ENCODE measurements around the gene FHIT.

The FHIT gene

GRCh38 chr3:59782664-59783063 is 1468.6 kb downstream of the FHIT start:
- H3K4me1 ChIP-seq (ENCODE audit: low read length), result peaks cover 21% of the 10 kb centered on the region
- TF ChIP-seq CTCF (IDR thresholded peaks at IDR 0.05; ENCODE audit: low read depth, low read length) (no peak), EZH2phosphoT487 (IDR thresholded peaks at IDR 0.05; ENCODE audit: low read depth) (no peak)
- no peak overlapping the region for H3K27ac ChIP-seq (ENCODE audit: low read length)
- H3K4me3 ChIP-seq (ENCODE audit: low read length), result no peak overlapping the region
- no peak overlapping the region for H2AFZ ChIP-seq (ENCODE audit: low read depth, low read length)
- no peaks in the 10 kb centered on the region for H4K20me1 ChIP-seq (ENCODE audit: insufficient read depth, low read length)
- H3K27me3 ChIP-seq (ENCODE audit: low read depth, low read length), result no peaks in the 10 kb centered on the region
- H3K79me2 ChIP-seq (ENCODE audit: low read length), result no peaks in the 10 kb centered on the region
- H3K4me2 ChIP-seq (ENCODE audit: low read length), result no peak overlapping the region
- H3K9me3 ChIP-seq (ENCODE audit: insufficient read depth, low read length), result no peaks in the 10 kb centered on the region
- H3K9ac ChIP-seq (ENCODE audit: low read length), result no peak overlapping the region
- no peaks in the 10 kb centered on the region for H3K36me3 ChIP-seq (replicated peaks; ENCODE audit: low read depth, low read length)

DNA sequence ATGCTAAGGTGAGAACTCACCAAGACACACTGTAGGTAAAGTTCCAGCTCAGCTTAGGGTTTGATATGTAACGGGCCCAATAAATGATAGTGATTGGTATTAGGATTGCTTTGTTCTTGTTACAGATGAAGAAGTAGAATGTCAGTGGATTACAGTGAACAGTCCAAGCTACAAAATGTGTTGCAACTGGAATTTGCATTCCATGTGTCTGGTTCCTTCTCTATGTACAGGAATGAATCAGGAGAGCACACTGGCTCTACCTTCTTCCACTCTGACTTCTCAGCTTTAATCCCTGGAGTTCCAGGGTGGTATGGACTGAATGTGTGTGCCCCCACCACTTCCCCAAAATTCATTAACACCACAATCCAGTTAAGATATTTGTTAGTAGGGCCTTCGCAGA is 1471.0 kb downstream of the FHIT start:
- no peak overlapping the region for H3K27ac ChIP-seq (ENCODE audit: low read length)
- H3K36me3 ChIP-seq (replicated peaks; ENCODE audit: low read depth, low read length), result no peaks in the 10 kb centered on the region
- no peaks in the 10 kb centered on the region for H4K20me1 ChIP-seq (ENCODE audit: insufficient read depth, low read length)
- H3K9me3 ChIP-seq (ENCODE audit: insufficient read depth, low read length), result no peaks in the 10 kb centered on the region
- no peak overlapping the region for H3K9ac ChIP-seq (ENCODE audit: low read length)
- H3K27me3 ChIP-seq (ENCODE audit: low read depth, low read length), result no peaks in the 10 kb centered on the region
- no peak for TF ChIP-seq EZH2phosphoT487 (IDR thresholded peaks at IDR 0.05; ENCODE audit: low read depth)
- TF ChIP-seq CTCF (IDR thresholded peaks at IDR 0.05; ENCODE audit: low read depth, low read length), result no peak
- no peak overlapping the region for H3K4me3 ChIP-seq (ENCODE audit: low read length)
- no peak overlapping the region for H2AFZ ChIP-seq (ENCODE audit: low read depth, low read length)
- H3K79me2 ChIP-seq (ENCODE audit: low read length), result no peaks in the 10 kb centered on the region
- peaks cover 27% of the 10 kb centered on the region for H3K4me1 ChIP-seq (ENCODE audit: low read length)
- H3K4me2 ChIP-seq (ENCODE audit: low read length), result no peak overlapping the region

DNA sequence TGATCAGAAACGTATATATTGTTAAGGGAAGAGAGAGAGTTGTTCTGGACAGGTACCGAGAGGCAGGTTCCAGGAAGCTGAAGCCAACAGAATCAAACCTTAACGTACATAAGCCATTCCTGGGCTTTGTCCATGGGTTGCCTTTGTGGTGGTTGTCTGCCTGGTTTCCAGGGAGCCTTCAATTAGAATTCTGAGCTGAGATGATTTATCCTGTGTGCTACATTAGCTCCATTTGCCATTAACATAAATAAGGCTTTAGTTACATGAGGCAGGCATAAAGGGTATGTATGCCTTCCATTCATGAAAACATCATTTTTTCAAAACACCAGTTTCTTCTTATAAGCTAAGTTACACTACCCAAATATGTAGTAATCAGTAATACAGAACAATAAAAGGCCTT is 1472.0 kb downstream of the FHIT start:
- no peaks in the 10 kb centered on the region for H3K9me3 ChIP-seq (ENCODE audit: insufficient read depth, low read length)
- no peak overlapping the region for H2AFZ ChIP-seq (ENCODE audit: low read depth, low read length)
- no peak overlapping the region for H3K27ac ChIP-seq (ENCODE audit: low read length)
- H3K4me2 ChIP-seq (ENCODE audit: low read length), result no peak overlapping the region
- no peaks in the 10 kb centered on the region for H3K36me3 ChIP-seq (replicated peaks; ENCODE audit: low read depth, low read length)
- H4K20me1 ChIP-seq (ENCODE audit: insufficient read depth, low read length), result no peaks in the 10 kb centered on the region
- no peak overlapping the region for H3K4me3 ChIP-seq (ENCODE audit: low read length)
- H3K9ac ChIP-seq (ENCODE audit: low read length), result no peak overlapping the region
- peaks cover 24% of the 10 kb centered on the region for H3K4me1 ChIP-seq (ENCODE audit: low read length)
- TF ChIP-seq CTCF (IDR thresholded peaks at IDR 0.05; ENCODE audit: low read depth, low read length), result no peak
- TF ChIP-seq EZH2phosphoT487 (IDR thresholded peaks at IDR 0.05; ENCODE audit: low read depth), result no peak
- no peaks in the 10 kb centered on the region for H3K79me2 ChIP-seq (ENCODE audit: low read length)
- H3K27me3 ChIP-seq (ENCODE audit: low read depth, low read length), result no peaks in the 10 kb centered on the region

GRCh38 chr3:59777667-59778077 is 1473.6 kb downstream of the FHIT start:
- Histone ChIP-seq H4K20me1 (ENCODE audit: insufficient read depth, low read length) (no peaks in the 10 kb centered on the region), H3K27ac (ENCODE audit: low read length) (peak overlapping the region; percentile 11; the same call in 1 of the 2 replicates), H3K9ac (ENCODE audit: low read length) (no peak overlapping the region), H3K9me3 (ENCODE audit: insufficient read depth, low read length) (no peaks in the 10 kb centered on the region), H3K27me3 (ENCODE audit: low read depth, low read length) (no peaks in the 10 kb centered on the region), H3K79me2 (ENCODE audit: low read length) (no peaks in the 10 kb centered on the region), H3K36me3 (replicated peaks; ENCODE audit: low read depth, low read length) (no peaks in the 10 kb centered on the region), H3K4me2 (ENCODE audit: low read length) (peak overlapping the region; percentile 46), H3K4me3 (ENCODE audit: low read length) (no peak overlapping the region), H2AFZ (ENCODE audit: low read depth, low read length) (peak overlapping the region; percentile 14), H3K4me1 (ENCODE audit: low read length) (peaks cover 15% of the 10 kb centered on the region)
- no peak for TF ChIP-seq EZH2phosphoT487 (IDR thresholded peaks at IDR 0.05; ENCODE audit: low read depth)
- no peak for TF ChIP-seq CTCF (IDR thresholded peaks at IDR 0.05; ENCODE audit: low read depth, low read length)
